Fibroblast of skin of left quadriceps (primary cell): ENCODE results near the gene INSR.
"Not testable (repeated sequence)": the region's sequence is repeated elsewhere in the genome, so short reads cannot be mapped to it uniquely, and the experiment has no call there.

Source experiments
- DNase-seq, 2 experiments: peaks; one replicate each; pipeline ENCODE4 v3.0.0-alpha.2; 2013; ENCODE audit warnings: low read depth in 2 of 2

INSR gene

DNA sequence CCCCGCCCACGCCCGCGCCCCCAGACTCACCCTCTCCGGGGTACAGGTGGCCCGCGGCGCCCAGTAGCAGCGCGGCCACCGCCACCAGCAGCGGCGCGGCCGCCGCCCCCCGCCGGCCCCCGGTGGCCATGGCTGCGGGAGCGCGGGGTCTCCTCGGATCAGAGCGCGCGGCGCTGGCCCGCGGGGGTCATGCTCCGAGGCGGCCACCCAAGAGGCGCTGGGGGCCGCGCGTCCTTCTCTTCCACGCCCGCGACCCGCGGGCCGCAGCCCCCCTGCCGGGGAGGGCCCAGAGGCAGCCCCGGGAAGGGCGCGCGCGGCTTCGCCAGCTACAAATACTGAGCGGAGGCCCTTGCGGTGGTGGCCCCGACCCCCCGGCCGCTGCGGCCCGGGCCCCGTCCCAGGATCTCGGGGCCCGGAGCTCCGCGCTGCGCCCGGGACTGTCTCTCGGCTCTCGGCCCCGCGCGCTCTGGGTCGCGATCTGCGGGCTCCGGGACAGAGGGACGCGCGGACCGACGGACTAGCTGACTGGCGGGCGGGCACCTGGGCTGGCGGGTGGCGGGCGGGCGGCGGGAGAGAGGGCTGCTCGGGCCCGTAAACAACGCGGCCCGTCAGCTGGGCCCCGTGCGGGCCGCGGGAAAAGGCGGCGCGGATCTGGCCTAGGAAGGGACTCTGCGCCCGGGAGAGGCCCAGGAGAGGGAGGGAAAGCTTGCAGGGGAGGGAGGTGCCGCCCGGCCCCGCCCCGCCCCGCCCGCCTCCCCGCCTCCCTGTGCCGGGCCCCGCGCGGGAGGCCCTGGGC lies at the start of gene INSR:
Gene INSR, minus strand, starts transcription at position 653 of the 796 bp plus-strand sequence. Its CDS starts 523 bp downstream, at position 130.
- DNase-seq: peak; percentile 76 to 77

- no peak for DNase-seq
These were observed 47.9 kb upstream of the INSR start for GRCh38 chr19:7342143-7342542.

DNA sequence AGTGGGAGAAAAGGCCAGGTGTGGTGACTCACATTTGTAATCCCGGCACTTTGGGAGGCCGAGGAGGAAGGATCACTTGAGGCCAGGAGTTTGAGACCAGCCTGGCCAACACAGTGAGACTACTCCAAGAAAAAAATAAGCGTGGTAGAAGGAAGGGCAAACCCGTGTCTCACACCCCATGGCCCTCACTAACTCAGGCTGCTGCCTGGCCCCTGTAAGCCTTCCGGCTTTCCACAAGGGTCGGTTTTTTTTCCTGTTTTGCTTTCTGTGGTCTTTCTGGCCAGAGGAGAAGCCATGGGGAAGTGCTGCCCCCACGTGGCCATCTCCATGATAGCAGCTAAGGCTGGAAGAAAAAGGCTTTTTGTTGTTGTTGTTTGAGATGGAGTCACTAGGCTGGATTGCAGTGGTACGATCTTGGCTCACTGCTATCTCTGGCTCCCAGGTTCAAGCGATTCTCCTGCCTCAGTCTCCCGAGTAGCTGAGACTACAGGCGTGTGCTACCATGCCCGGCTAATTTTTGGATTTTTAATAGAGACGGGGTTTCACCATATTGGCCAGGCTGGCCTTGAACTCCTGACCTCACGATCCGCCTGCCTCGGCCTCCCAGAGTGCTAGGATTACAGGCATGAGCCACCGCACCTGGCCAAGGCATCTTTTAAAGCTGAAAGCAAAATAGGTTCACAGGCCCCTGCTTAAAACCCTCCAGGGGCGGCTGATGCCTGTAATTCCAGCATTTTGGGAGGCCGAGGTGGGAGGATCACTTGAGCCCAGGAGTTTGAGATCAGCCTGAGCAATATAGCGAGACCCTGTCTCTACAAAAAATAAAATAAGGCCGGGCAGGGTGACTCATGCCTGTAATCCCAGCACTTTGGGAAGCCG lies 47.0 kb upstream of the INSR start:
- peak; percentile 47 to 49 for DNase-seq

DNA sequence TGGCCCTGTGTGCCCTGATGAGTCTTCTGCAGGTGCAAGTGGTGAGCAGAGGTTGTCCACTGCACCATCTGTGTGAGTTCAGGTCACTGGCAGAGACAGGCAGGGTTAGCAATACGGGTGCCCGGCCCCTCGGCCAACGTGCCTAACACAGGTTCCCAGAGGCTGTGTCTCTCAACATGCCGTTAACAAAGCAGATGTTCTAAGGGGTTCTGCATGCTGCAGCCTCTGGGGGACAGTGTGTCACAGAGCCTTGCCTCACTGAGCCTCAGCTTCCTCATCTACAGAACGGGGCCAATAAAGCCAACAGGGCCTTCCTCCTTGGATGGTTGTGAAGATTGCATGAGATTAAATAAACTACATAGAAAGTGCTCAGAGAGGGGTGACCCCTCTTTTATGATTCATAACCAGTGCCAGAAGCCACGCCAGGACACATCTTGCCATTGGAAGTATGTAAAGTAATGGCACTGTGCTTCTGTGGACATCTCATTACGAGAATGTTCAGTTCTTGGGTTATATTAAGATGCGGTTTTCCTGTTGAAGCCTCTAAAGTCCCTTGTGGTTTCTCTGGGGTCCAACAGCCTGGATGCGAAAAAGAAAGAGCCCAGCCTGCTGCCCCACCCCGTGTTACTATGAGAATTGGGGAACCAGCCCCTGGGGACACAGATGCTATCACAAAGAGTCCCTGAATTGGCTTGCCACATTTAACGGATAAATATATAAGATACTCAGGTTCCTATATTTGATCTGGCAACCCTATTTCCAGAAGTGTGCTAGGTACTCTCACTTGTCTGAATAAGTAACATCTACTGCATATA lies 43.4 kb upstream of the INSR start:
- DNase-seq: no peak

GRCh38 chr19:7336321-7336973 lies 42.2 kb upstream of the INSR start:
- DNase-seq: no peak

DNA sequence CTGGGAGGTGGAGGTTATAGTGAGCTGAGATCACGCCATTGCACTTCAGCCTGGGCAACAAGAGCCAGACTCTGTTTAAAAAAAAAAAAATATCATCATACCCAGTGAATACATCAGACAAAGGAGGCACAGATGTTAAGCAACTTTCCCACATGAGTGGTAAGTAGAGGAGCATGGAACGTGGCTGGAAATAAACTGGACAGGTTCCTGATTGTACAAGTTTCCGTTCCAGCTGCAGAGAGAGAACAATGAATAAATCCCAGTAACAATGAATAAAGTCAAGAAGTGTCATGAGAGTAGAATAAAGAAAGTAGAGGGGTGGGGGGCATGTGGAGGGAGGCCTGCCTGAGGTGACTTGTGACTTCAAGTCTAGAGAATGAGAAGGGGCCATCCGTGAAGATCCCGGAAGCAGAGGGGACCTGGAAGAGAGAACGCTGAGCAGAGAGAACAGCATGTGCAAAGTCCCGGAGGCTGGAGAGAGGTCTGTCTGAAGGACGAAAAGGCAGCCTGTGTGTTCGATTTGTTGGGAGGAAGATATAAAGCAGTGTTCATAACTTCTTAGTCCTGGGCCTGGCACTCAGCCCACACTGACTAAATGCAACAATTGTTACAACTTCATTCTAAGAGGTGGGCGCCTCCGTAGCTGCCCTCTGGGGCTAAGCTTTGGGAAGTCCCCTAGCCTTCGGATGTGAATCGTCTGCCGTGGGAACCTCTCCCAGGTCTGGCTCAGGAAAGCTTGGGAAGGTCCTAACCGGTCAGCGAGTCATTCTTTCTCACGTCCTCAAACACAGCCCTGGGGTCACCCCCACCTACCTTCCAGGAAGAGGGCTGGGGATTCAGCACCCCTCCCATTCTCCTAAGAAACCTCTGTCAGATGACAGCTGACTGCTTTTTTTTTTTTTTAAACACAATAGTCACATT lies 39.2 kb upstream of the INSR start:
- no peak for DNase-seq

- DNase-seq: no peak
These were observed 37.2 kb upstream of the INSR start for GRCh38 chr19:7331446-7331845.

- no peak for DNase-seq
These were observed 34.4 kb upstream of the INSR start for GRCh38 chr19:7328647-7329046.

- no peak for DNase-seq
These were observed 33.6 kb upstream of the INSR start for GRCh38 chr19:7327802-7328201.

DNA sequence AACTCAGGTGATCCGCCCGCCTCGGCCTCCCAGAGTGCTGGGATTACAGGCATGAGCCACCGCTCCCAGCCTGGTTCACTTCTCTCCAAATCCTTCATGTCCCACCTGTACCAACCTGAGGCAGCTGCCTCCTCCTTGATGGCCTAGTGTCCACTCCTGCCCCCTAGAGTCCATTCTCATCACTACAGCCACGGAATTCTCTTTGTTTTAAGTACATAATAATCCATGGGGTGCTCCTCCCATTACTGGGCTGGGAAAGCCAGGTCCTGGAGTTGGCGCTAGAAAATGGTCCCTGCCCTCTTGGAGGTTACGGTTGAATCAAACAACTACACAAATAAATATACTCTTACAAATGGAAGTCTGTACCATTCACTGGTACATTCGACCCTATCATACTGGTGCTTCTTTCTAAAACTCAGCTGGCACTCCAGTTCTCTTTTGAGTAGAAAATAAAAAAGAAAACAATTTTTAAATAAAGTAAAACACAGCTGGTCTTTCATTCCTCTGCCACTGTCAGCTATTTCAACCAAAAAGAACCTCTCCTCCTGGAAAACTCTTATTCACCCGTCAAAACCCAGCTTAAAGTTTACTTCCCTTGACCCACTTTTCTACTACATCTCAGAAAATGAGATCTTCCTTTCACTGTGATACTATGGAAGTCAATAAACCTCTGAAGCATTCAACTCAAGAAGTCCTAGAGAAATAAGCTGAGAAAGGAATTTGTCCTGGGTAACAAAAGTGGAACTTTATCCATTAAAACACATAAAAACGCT lies 32.1 kb upstream of the INSR start:
- no peak for DNase-seq

DNA sequence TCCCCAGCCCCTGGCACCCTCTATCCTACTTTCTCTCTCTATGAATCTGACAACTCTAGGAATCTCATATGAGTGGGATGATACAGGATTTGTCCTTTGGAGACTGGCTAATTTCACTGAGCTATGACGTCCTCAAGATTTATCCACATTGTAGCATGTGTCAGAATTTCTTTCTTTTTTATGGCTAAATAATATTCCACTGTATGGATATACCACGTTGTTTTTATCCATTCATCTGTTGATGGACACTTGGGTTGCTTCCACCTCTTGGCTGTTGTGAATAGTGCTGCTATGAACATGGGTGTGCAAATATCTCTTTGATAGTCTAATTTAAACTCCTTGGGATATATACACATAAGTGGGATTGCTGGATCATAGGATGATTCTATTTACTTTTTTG lies 24.0 kb upstream of the INSR start:
- DNase-seq: no peak

DNA sequence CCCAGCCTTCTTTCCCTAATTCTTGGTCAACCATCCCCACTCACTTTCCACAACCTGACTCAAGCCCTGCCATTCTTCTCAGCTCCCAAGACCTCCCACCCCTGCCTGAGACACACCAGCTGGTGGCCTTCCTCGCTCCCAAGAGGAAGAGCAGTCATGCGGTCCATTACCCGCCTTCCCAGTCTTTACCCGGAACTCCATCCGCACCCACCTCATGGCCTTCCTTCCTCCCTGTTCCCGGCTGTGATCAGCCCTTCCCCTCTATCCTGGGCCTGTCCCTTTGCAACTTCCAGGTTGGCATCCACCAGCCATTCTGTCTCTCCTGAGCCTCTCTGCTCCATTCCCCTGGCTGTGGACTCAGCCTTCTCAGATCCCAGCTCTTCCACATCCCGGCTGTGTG lies 18.6 kb upstream of the INSR start:
- DNase-seq: no peak

GRCh38 chr19:7311911-7312310 lies 17.7 kb upstream of the INSR start:
- no peak for DNase-seq

GRCh38 chr19:7308327-7308726 lies 14.1 kb upstream of the INSR start:
- not testable (repeated sequence) for DNase-seq

GRCh38 chr19:7307590-7308218 lies 13.5 kb upstream of the INSR start:
- DNase-seq: no peak

DNA sequence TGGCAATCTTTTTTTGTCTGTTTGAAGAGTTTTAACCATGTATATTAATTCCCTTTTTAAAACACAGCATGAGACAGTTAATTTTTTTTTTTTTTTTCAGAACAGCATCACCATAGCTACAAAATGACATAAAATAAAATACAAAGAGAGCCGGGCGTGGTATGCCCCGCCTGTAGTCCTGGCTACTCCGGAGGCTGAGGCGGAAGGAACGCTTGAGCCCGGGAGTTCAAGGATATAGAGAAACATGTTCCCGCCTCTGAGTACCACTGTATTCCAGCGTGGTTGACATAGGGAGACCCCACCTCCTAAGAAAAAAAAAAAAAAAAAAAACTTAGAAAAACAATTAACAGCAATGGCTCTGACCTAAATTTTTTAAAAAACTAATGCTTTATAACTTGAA lies 10.0 kb upstream of the INSR start:
- no peak for DNase-seq

DNA sequence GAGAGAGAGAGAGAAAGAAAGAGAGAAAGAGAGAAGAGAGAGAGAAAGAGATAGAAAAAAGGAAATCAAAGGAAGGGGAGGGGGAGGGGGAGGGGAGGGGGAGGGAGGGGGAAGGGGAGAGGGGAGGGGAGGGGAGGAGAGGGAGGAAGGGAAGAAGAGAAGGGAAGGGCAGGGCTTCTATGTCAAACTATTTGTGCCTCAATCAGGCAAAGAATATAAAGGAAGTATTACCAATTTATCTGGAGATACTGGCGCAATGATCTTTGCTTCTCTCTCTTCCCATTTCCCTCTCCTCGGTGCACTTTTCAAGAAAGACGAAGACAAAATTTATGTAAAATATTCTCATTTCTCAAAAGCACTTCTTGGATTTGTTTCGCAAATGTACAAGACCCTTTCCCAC lies 9.3 kb upstream of the INSR start:
- no peak for DNase-seq

- no peak for DNase-seq
These were observed 7.3 kb upstream of the INSR start for GRCh38 chr19:7301525-7301924.

DNA sequence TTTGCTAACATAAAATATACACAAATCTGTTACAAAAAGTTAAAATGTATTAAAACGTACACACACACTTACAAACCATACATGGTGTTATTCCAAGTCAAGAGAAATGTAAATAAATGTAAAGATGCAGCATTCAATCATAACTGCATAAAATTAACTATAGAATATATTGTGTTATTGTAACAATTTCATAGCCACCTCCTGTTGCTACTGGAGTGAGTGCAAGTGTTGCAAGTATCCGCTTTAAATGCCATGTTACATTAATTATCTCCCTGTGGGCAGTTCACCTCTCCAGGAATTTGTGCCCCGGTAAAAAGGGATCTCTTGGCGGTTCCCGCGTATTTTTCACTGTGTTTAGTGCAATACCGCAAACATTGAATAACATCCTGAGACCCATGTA lies 3.5 kb upstream of the INSR start:
- DNase-seq: no peak
